ENCODE data around the gene CNTNAP2.
"Not testable (repeated sequence)": the region's sequence is repeated elsewhere in the genome, so short reads cannot be mapped to it uniquely, and the experiment has no call there.

CNTNAP2 gene

DNA sequence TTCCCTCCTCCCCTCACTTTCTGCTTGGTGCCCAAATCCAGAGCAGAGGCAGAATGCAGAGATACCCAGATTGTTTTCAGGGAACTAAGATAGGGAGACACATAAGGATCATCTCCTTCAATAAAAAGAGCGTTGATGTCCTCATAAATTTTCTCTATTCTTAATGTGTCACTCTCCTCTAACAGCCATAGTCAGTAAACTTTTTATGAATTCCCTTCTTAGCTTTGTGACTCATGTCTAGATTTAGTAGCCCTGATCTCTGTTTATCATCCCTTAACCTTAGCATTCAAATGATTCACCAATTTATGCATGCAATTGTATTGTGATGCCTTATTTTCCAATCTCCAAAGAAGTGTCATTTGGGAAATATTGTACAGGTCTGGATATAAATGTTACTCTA is 1478.4 kb downstream of the CNTNAP2 start:
- no peak for DNase-seq

DNA sequence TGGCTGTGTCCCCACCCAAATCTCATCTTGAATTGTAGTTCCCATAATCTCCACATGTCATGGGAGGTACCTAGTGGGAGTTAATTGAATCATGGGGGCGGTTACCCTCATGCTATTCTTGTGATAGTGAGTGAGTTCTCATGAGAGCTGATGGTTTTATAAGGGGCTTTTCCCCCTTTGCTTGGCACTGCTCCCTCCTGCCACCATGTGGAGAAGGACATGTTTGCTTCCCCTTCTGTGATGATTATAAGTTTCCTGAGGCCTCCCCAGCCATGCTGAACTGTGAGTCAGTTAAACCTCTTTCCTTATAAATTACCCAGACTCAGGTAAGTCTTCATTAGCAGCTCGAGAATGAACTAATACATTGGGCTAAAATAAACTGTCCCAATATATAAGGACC is 1482.1 kb downstream of the CNTNAP2 start:
- not testable (repeated sequence) for DNase-seq

DNA sequence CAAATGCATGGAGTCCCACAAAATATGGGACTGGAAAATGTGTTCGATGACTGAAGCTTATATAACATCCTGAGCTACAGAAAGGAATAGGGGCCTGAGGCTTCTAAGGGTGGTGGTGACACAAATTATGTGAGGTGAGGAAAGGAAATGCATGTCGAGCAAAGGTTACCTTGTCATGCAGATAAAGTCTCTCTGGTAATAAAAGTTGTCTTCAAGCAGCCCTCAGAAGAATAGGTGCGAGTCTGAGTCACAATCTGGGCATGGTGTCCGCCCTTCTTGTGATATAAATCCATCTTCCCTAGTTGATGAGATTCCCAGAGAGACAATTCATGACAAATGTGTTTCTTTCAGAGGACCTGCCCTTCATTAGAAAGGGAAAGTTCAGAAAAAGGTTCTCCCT is 1488.7 kb downstream of the CNTNAP2 start:
- DNase-seq = no peak

DNA sequence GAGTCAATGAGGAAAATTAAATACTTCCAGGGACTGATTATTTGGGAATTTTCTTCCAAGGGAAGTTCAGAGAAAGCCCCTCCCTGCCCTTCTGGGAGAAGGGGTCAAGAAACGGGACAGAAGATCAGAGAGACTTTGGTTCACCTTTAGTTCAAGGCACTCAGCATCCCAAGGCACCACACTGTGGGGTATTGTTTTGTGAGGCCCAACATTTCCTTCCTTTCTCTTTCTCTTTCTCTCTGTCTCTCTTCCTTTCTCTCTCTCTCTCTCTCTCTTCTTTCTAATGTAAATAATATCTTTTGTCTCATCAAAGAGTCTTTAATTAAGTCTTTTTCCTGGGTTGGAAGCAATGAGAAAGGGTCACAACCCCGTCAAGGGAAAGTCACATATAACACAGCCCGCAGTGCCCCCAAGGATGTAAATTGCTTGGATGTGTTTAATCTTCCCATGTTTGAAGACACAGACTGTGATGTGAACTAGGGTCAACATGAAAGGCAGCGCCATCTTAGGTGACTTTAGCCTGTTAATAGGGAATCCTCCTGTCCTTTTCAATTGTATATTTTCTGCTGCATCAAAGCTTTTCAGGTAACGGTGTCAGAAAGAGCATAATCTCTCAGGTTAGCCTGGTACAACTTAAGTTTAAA is 1490.7 kb downstream of the CNTNAP2 start:
- DNase-seq = no peak

DNA sequence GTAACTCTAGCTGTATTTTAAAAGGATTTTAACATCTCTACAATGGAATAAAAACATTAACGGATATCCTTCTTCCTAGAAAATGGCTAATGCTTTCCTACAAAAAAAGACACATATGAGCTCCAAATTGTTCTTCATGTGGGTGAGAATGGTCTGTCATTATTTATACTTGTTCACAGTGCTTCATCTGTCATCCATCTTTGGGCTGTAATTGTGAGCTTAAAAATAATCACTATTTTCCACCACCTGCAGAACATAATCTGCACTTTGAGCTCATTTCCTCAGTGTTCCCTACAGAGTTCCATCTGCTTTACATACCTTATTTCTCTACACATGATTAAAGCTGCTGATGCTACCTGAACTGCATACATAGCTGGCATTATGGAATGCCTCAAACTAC is 1494.8 kb downstream of the CNTNAP2 start:
- DNase-seq = no peak

DNA sequence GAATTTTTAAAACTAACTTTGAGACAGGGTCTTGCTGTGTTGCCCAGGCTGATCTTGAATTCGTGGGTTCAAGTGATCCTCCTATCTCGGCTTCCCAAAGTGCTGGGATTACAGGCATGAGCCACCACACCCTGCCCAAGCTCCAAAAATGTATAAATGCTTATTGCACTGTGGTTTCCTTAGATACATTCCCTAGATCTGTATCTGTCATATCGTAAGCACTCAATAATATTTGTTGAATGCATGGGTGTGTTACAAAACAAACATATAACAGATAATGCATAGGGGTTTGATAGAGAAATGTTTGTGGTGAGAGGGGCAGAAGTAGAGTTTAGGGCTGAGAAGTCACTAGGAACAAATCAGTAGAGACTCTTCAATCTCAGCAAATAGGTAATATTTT is 1518.7 kb downstream of the CNTNAP2 start:
- no peak for DNase-seq

DNA sequence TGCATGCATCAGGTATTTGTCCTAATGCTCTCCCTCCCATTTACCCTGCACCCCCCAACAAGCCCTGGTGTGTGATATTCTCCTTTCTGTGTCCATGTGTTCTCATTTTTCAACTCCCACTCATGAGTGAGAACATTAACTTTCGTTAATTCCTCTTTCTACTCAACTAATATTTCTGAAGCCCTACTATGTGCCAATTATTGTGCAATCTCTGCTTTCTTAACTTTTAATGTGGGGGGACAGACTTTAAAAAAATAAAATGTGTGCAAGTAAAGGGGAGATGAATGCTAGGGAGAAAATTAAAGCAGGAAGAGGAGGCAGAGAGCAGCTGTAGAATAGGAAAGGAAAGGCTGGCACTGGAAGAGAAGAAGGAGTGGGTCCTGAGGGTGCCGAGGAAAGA is 1520.0 kb downstream of the CNTNAP2 start:
- DNase-seq = no peak

DNA sequence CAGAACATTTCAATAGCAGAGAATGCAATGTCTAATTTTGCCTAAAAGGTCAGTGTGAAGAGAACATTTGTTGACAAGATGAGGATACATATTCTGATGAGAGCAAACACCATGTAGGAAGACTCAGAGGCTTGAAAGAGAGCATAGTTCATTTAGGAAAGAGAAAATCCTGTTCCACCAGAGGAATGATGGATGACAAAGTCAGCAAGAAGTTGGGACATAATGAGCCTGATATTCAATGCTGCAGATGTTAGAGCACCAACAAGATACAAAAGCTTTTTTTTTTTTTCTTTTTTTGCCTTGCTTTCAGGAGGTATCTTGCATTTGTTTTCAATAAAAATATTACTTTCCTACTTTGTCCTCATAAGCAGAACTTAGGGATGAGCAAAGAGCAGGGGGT is 1522.0 kb downstream of the CNTNAP2 start:
- DNase-seq = no peak

DNA sequence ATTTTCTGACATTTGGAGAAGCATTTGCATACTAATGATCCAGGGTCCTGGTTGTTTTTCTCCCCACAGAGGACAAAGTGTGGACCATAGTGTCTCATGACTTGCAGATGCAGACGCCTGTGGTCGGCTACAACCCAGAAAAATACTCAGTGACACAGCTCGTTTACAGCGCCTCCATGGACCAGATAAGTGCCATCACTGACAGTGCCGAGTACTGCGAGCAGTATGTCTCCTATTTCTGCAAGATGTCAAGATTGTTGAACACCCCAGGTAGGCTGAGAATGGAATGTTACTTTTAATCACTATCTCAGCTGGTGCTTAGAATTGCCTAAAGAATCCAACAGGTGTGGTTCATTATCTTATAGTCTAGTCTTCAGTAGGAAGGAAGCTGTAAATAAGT is 1522.4 kb downstream of the CNTNAP2 start:
- DNase-seq = no peak

DNA sequence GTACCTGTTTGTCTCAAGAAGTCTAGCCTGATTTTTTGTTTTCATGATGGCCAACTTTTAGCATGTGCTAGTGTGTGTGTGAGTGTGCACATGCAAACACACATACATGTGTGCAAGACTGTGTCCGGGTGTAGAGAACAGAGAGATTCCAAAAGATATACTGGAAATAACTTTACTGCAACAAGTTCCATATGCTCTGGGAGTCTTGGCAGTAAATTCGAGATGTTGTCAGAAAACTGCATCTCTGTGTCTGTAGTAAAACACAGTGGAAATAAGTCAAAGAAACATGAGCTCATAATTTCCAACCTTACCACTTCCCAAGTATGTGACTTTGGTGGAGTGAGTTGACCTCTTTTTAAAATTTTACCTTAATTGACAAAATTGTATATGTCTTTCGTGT is 1523.2 kb downstream of the CNTNAP2 start:
- no peak for DNase-seq

DNA sequence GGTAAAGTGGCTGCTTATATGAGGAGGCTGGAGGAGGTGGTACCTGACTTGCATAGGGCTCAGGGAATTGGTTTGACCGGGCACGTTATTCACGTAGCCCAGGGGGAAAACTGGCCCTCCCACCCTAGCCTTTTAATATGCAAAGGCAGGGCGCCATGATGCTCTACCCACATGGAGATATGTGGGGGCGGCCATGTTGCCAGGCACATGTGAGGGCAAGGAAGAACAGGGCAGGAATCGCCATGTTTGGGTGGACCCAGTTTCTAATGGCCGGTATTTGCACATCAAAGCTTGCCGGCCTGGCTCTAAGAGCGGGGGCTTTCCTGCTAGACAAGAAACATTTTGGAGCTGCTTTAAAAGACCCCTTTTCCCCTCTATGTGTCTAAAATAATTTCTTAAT is 1524.2 kb downstream of the CNTNAP2 start:
- DNase-seq = no peak

DNA sequence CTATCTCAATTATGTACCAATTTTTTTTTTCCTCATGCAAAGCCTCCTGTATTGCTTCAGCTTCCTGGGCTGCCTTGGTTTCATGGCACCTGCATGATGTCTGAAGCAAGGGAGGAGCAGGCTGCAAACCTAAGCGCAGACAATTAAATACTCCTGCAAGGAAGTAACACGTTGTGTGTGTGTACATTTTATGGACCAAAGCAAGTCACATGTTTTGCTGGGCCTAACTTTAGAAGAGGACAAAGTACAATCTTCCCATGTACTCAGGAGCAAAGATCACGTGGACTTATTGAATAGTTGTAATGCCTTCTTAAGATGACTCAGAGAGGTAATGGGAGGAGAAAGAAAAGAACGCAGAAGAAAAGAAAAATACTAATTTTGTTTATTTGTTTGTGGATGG is 1530.0 kb downstream of the CNTNAP2 start:
- DNase-seq = no peak

DNA sequence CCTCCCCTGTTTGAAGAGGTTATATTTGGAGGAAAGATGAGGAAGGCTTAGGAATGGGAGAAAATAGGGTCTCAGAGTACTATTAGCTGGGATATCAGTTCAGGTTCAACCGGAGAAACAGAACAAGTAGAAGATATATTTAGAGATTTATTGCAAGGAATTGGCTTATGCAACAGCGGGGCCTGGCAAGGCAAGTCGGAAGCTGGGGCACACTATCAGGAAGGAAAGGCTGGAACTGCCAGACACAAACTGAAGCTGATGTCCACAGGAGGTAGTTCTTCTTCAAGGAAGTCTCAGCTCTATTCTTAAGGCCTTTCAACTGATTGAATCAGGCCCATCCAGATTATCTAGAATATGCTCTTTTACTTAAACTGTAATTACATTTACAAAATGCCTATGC is 1534.4 kb downstream of the CNTNAP2 start:
- DNase-seq = no peak

DNA sequence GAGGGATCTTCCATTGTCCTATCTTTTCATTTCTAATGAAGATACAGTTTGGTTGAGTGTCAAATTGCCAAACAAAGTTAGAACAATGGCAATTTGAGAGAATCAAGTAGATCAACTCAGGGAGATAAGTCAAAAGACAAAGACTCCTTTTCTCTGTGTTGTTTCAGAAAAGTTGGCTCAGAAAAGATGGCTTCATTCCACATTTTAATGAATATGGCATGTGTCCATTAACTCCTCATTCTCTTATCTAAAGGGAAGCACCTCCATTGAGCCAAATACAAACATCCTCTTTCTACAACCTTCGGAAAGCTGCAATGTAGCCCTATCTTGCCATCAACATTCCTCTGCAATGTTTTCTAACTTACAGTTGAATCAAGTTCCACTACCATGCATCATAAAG is 1535.0 kb downstream of the CNTNAP2 start:
- DNase-seq = no peak

DNA sequence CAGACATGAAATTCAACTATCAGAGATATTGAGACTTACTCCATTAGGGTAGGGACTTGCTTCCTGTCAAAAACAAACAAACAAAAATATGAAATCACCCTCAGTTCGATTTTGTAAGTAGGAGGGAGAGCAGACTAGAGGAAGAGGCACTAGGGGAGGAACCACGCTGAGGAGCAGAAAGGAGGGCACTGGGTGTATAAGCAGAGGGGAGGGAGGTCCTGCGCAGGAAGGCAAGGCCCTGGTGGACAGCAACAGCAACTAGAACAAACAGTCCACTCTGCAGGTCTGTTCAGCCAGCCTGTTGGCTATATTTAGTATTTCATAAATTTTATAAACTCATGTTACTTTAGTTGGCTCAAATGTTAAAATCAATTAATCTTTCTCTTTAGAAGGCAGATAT is 1536.9 kb downstream of the CNTNAP2 start:
- DNase-seq = no peak

DNA sequence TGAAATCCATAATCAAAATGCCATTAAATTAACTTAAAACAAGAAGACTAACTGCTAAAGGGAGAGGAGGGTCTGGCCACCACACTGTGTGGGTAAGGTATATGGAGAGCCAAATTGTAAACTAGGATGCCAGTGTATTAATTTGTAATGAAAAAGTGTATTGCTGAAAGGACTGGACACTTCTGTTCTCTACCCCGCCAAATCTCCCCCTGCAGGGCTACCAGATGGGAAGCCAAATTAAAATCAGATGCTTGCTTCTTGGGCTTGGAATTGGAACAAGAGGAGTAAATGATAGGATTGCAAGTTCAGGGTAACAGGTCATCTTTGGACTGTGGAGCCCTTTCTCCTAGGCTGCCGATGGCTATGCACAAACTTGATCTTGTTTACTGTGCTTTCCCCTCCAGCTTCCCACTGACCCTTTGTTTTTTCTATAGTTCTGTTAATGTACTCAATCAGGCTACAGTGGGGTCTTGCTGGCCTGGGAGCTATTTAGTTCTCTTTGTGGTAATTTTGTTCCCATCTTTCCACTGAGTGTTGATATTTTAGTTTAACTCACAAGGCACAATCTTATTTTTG is 1541.9 kb downstream of the CNTNAP2 start:
- DNase-seq = no peak

DNA sequence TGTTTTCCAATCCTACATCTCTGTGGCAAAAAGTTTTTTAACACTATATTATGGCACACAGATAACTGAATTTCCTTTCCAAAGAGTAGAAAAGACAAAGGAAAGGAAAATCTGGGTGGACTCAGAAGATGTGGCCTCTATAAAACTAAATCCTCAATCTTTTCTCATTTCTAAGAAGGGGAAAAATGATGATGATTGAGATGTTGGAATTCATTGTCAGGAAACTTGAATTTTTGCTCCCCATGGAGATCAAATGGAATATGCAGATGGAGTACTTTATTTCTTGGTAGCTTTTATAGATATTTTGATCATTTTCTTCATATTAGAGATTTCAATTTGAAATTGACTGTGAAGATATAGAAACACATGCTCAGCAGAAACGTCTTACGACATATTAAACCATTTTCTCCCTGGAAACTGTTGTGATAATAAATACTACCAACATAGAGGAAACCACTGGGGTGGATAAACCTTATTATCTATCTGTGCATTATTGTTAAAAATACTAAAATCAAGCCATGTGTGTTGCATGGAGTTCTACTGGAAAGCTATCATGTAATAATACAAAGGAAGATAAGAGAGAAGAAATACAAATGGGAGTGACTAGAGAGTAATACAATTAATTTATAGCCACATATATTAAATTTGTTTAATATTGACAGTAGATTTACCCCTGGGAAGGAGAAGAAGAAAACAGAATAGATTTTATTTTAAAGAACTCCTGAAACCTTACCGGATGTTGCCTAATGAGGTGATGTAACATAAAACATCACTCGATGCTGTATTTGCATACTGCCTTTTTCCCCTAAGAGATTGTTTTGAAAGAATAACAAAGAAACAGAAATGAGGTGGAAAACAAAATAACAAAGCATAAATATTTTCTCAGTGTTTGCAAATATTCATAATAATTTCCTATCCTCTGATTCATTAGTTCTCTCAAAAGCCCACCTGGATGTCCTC is 1542.7 kb downstream of the CNTNAP2 start:
- no peak for DNase-seq

DNA sequence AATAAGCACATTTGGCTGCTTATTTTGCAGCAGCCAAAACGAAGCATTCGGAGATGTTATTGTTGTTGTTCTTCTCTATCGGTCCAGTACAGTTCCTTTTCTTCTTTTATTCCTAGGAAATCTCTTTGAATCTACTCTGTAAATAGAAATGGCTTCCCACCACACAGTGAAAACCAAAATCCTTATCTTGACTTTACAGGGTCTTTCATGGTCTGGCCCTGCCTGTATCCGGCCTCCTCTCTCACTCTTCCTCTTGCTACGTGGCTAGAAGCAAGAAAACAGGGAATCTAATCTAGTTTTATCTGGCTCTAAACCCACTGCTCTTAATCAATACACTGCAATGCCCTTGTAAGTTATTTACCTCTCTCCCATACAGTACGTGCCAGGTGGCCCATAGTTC is 1547.9 kb downstream of the CNTNAP2 start:
- no peak for DNase-seq

DNA sequence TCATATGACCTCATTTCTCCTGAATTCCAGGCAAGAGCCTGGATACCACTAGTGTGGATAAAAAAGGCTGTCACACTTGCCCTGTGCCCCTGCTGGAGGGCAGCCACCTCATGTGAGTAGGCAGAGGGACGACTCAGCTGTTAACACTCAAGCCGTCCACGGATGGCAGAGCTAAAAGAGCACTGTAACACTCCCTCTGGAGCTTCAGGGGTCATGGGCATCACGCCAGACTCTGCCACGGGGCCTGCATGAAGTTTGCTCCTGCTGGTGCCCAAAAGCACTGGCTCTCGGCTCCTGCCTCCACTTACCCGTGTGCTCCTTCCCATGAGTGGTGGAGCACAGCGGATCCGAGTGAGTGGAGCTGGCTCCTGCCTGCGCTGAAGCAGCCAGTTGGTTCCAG is 1554.2 kb downstream of the CNTNAP2 start:
- DNase-seq = no peak

DNA sequence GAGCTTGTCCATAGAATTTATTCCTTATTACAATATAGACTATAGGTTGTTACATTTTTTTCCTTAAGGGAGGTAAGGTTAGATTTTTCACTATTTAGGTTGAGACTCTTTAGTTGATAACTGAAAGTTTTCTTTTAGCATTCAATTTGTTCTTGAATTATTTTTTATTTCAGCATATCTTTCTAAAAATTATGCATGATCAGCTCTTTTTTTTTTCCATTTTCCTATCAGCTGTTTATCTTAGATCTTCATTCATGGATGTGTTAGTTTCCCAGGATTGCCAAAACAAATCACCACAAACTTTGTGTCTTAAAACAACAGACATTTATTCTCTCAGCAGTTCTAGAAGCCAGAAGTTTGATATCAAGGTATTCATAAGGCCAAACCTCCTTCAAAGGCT is 1558.1 kb downstream of the CNTNAP2 start:
- DNase-seq = no peak

DNA sequence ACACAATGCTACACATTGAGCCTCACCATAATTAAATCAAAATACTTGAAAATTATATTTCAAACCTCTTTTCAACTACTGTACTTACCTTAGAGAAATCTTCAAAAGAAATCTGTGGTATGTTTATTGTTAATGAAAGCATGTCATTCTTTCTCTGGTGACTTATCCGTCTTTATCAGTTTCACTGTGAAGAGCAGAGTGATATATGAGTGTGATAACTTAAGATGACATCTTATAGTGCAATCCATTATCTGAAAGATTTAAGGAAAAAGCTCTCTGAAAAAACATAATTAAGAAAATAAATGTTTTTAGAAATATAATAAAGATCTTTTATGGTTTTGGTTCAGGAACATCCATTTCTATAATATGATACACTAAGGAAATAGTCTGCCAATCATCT is 1562.3 kb downstream of the CNTNAP2 start:
- DNase-seq = no peak

DNA sequence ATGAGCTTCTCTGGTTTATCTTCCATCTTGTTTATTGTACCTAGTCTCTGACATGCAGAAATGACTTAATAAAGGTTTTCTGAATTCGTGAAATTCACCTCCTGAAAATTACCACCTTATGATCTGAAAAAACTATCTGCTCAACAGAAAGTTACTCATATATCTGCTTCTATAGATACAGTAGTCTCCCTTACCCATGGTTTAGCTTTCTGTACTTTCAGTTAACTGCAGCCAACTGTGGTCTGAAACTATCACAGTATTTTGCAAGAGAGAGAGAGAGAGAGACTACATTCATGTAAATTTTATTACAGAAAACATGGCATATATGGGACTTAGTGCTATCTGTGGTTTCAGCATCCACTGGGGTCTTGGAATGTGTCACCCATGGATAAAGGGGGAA is 1564.9 kb downstream of the CNTNAP2 start:
- no peak for DNase-seq

DNA sequence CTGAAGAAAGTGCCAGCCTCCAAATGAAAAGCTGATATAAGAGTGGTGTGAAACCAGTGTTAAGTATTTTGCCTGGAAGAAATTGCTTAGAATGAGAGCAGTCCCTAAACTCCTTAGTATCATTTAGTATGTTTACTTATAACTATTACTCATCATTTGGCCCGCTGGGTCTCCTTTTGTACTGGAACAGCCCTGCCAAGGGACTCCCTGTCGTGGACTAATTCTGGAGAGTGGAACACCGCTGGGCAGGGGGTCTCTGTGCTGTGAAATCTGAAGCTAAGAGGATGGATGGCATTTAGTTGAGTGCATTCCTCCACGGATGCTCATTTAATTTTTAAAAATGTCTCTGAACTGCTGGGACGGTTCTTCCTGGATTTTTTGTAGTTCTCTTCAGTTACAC is 1584.1 kb downstream of the CNTNAP2 start:
- DNase-seq = no peak

DNA sequence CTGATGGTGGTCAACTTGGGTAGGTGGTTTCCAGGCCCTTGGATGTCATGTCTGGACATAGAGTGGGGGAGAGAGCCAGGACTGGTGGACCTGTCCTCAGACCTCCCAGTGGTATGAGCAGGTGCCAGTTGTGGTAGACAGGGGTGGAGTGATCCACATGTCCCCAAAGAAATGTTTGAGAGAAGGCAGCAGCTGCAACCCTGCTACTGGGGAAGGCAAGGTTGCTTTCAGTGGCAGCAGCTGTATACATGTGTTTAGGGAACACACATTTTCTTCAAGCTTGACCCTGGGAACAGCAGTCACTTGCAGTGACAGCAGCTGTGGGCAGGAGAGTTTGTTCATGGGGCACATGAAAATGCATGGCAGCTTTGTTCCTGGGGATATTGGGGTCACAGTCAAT is 1591.3 kb downstream of the CNTNAP2 start:
- no peak for DNase-seq
